Hematopoietic multipotent progenitor cell treated with erythropoietin and hydrocortisone succinate and interleukin-3 and kit ligand, for 4 days (in vitro differentiated cells): Measurements from ENCODE around the gene NCOA4.
"Not testable (repeated sequence)": the region's sequence is repeated elsewhere in the genome, so short reads cannot be mapped to it uniquely, and the experiment has no call there.

Source experiments
- DNase-seq: peaks from one replicate; pipeline ENCODE4 v3.0.0-alpha.2; 2015

NCOA4 gene

GRCh38 chr10:46052057-46052790 lies 21.8 kb upstream of the NCOA4 start:
- no peak for DNase-seq

- DNase-seq, result peak; percentile 59
These were observed 20.7 kb upstream of the NCOA4 start for GRCh38 chr10:46050941-46051623.

- DNase-seq, result not testable (repeated sequence)
These were observed 19.0 kb upstream of the NCOA4 start for GRCh38 chr10:46049497-46049831.

- no peak for DNase-seq
These were observed 17.7 kb upstream of the NCOA4 start for GRCh38 chr10:46048152-46048551.

- DNase-seq, result no peak
These were observed 15.8 kb upstream of the NCOA4 start, which contains the start of gene MSMB for GRCh38 chr10:46046261-46046660. MSMB (minus strand) TSS chr10:46046269; CDS start chr10:46046237, 32 bp downstream.

GRCh38 chr10:46042527-46042926 lies 12.1 kb upstream of the NCOA4 start:
- DNase-seq, result no peak

GRCh38 chr10:46040004-46040403 lies 9.6 kb upstream of the NCOA4 start:
- no peak for DNase-seq

GRCh38 chr10:46037107-46037825 lies 6.8 kb upstream of the NCOA4 start:
- DNase-seq, result no peak

GRCh38 chr10:46035923-46036849 lies 5.8 kb upstream of the NCOA4 start:
- DNase-seq, result no peak

- DNase-seq, result peak; percentile 46
These were observed 3.2 kb upstream of the NCOA4 start for GRCh38 chr10:46033602-46034011.

- DNase-seq, result peak; percentile 74
These were observed 1.5 kb upstream of the NCOA4 start for GRCh38 chr10:46031648-46032532.

- no peak for DNase-seq
These were observed 877 bp downstream of the NCOA4 start for GRCh38 chr10:46029461-46030030.

GRCh38 chr10:46028584-46029460 lies 1.6 kb downstream of the NCOA4 start:
- DNase-seq, result peak; percentile 87

GRCh38 chr10:46026106-46026505 lies 4.3 kb downstream of the NCOA4 start:
- DNase-seq, result no peak

GRCh38 chr10:46025406-46025805 lies 5.0 kb downstream of the NCOA4 start:
- DNase-seq, result no peak

- DNase-seq, result no peak
These were observed 5.5 kb downstream of the NCOA4 start for GRCh38 chr10:46024948-46025347.

- DNase-seq, result peak; percentile 96
These were observed 7.3 kb downstream of the NCOA4 start for GRCh38 chr10:46022978-46023702.

- no peak for DNase-seq
These were observed 10.1 kb downstream of the NCOA4 start for GRCh38 chr10:46020344-46020657.

- peak; percentile 60 for DNase-seq
These were observed 10.7 kb downstream of the NCOA4 start for GRCh38 chr10:46019569-46020343.
